ENCODE data around the gene INPP5K. TPM values are rescaled to one million over a fixed set of nuclear protein-coding genes. Genes with fewer than 3 reads are reported as not detected.

Gene INPP5K
- polyA plus RNA-seq, 1 donor from 2014 or later: 51.7 TPM

- peak overlapping the region; percentile 75 to 93 (median 88) for H3K4me3 Mint-ChIP-seq
- H3K9me3 Mint-ChIP-seq: no peaks in the 10 kb centered on the region
- H3K36me3 Mint-ChIP-seq: peaks cover 2% of the 10 kb centered on the region
- H3K27ac Mint-ChIP-seq: peak overlapping the region; percentile 87 to 99 (median 99)
- peaks cover 15 to 16% (median 15%) of the 10 kb centered on the region in 3 donors for H3K4me1 Mint-ChIP-seq
- H3K27me3 Mint-ChIP-seq: no peaks in the 10 kb centered on the region
Measured at GRCh38 chr17:1487939-1488825, 28.2 kb downstream of the INPP5K start.

GRCh38 chr17:1486802-1487695 lies 29.4 kb downstream of the INPP5K start:
- peak overlapping the region; percentile 75 to 97 (median 88) for H3K4me3 Mint-ChIP-seq

GRCh38 chr17:1485423-1486376 lies 30.7 kb downstream of the INPP5K start:
- H3K27me3 Mint-ChIP-seq: no peaks in the 10 kb centered on the region
- peak overlapping the region; percentile 99 for H3K27ac Mint-ChIP-seq
- peaks cover 2% of the 10 kb centered on the region for H3K36me3 Mint-ChIP-seq
- H3K9me3 Mint-ChIP-seq: peaks cover 0 to 1% (median 0%) of the 10 kb centered on the region in 3 donors
- peak overlapping the region; percentile 91 to 98 (median 94) for H3K4me3 Mint-ChIP-seq
- peaks cover 12 to 20% (median 14%) of the 10 kb centered on the region in 3 donors for H3K4me1 Mint-ChIP-seq

More at GRCh38 chr17:1486802-1487695, 29.4 kb downstream of the INPP5K start:
- peak overlapping the region; percentile 87 to 99 (median 99) for H3K27ac Mint-ChIP-seq
- no peaks in the 10 kb centered on the region for H3K27me3 Mint-ChIP-seq
- peaks cover 2% of the 10 kb centered on the region for H3K36me3 Mint-ChIP-seq
- H3K4me1 Mint-ChIP-seq: peaks cover 14 to 18% (median 15%) of the 10 kb centered on the region in 3 donors
- H3K9me3 Mint-ChIP-seq: no peaks in the 10 kb centered on the region

GRCh38 chr17:1484676-1485422 lies 31.6 kb downstream of the INPP5K start:
- Mint-ChIP-seq H3K4me3 (peak overlapping the region; percentile 91 to 98 (median 94)), H3K4me1 (peaks cover 8 to 15% (median 9%) of the 10 kb centered on the region in 3 donors), H3K36me3 (peaks cover 2% of the 10 kb centered on the region), H3K27ac (peak overlapping the region; percentile 99), H3K27me3 (no peaks in the 10 kb centered on the region), H3K9me3 (peaks cover 0 to 1% (median 0%) of the 10 kb centered on the region in 3 donors)

- peak overlapping the region in 3 of 4 donors; percentile 41 to 91 (median 91) for H3K4me3 Mint-ChIP-seq
- peaks cover 8 to 15% (median 9%) of the 10 kb centered on the region in 3 donors for H3K4me1 Mint-ChIP-seq
- no peaks in the 10 kb centered on the region for H3K27me3 Mint-ChIP-seq
- peak overlapping the region; percentile 71 to 99 (median 99) for H3K27ac Mint-ChIP-seq
- peaks cover under 1% of the 10 kb centered on the region for H3K36me3 Mint-ChIP-seq
- H3K9me3 Mint-ChIP-seq: peaks cover 0 to 1% (median 0%) of the 10 kb centered on the region in 3 donors
Measured at GRCh38 chr17:1484060-1484535, 32.3 kb downstream of the INPP5K start.

GRCh38 chr17:1482680-1483079 lies 33.7 kb downstream of the INPP5K start:
- Mint-ChIP-seq H3K4me3 (peak overlapping the region in 1 of 4 donors; percentile 91), H3K27me3 (no peaks in the 10 kb centered on the region), H3K27ac (peak overlapping the region in 1 of 3 donors; percentile 53), H3K9me3 (peaks cover 0 to 1% (median 0%) of the 10 kb centered on the region in 3 donors), H3K4me1 (peaks cover 0 to 13% (median 8%) of the 10 kb centered on the region in 3 donors), H3K36me3 (no peaks in the 10 kb centered on the region)

- peaks cover 0 to 1% (median 0%) of the 10 kb centered on the region in 3 donors for H3K9me3 Mint-ChIP-seq
- peaks cover 0 to 8% (median 4%) of the 10 kb centered on the region in 3 donors for H3K4me1 Mint-ChIP-seq
- no peaks in the 10 kb centered on the region for H3K27me3 Mint-ChIP-seq
- H3K4me3 Mint-ChIP-seq: no peak overlapping the region
- H3K36me3 Mint-ChIP-seq: no peaks in the 10 kb centered on the region
- no peak overlapping the region for H3K27ac Mint-ChIP-seq
Measured at GRCh38 chr17:1481736-1482135, 34.7 kb downstream of the INPP5K start.

- H3K27ac Mint-ChIP-seq: peak overlapping the region in 2 of 3 donors; percentile 59 to 78
- H3K27me3 Mint-ChIP-seq: no peaks in the 10 kb centered on the region
- H3K4me3 Mint-ChIP-seq: no peak overlapping the region
- H3K4me1 Mint-ChIP-seq: peaks cover 5 to 8% (median 6%) of the 10 kb centered on the region in 3 donors
- peaks cover 0 to 1% (median 0%) of the 10 kb centered on the region in 3 donors for H3K9me3 Mint-ChIP-seq
- H3K36me3 Mint-ChIP-seq: no peaks in the 10 kb centered on the region
Measured at GRCh38 chr17:1480747-1481465, 35.5 kb downstream of the INPP5K start.

GRCh38 chr17:1478418-1478817 lies 38.0 kb downstream of the INPP5K start:
- peaks cover 0 to 1% (median 0%) of the 10 kb centered on the region in 3 donors for H3K9me3 Mint-ChIP-seq

GRCh38 chr17:1475321-1475854 lies 41.0 kb downstream of the INPP5K start:
- H3K27me3 Mint-ChIP-seq: no peaks in the 10 kb centered on the region
- H3K4me1 Mint-ChIP-seq: peaks cover 19 to 26% (median 20%) of the 10 kb centered on the region in 3 donors
- peak overlapping the region in 1 of 4 donors; percentile 65 for H3K4me3 Mint-ChIP-seq
- no peaks in the 10 kb centered on the region for H3K9me3 Mint-ChIP-seq
- peak overlapping the region in 2 of 3 donors; percentile 70 to 85 for H3K27ac Mint-ChIP-seq
- H3K36me3 Mint-ChIP-seq: peaks cover 2% of the 10 kb centered on the region

More at GRCh38 chr17:1478418-1478817, 38.0 kb downstream of the INPP5K start:
- Mint-ChIP-seq H3K4me3 (peak overlapping the region in 1 of 4 donors; percentile 52), H3K27me3 (no peaks in the 10 kb centered on the region), H3K36me3 (no peaks in the 10 kb centered on the region), H3K27ac (no peak overlapping the region), H3K4me1 (peaks cover 19 to 22% (median 22%) of the 10 kb centered on the region in 3 donors)

- Mint-ChIP-seq H3K9me3 (no peaks in the 10 kb centered on the region), H3K4me3 (peak overlapping the region in 2 of 4 donors; percentile 65 to 73), H3K27me3 (no peaks in the 10 kb centered on the region), H3K4me1 (peaks cover 19 to 26% (median 20%) of the 10 kb centered on the region in 3 donors), H3K27ac (peak overlapping the region; percentile 70 to 90 (median 85)), H3K36me3 (peaks cover 3% of the 10 kb centered on the region)
Measured at GRCh38 chr17:1474402-1475189, 41.8 kb downstream of the INPP5K start.
